NT2/D1 (cell line): ENCODE data around the gene CNOT11.
"Not testable (repeated sequence)": the region's sequence is repeated elsewhere in the genome, so short reads cannot be mapped to it uniquely, and the experiment has no call there.

ENCODE experiments used
- DNase-seq: peaks from one replicate; pipeline ENCODE4 v3.0.0-alpha.2; 2011; ENCODE audit warnings: low read depth, low spot score
- H3K27me3 ChIP-seq: 2 replicates; pipeline ENCODE4 v1.6.0; 2011; ENCODE audit warnings: mild to moderate bottlenecking; ENCODE audit not compliant: insufficient read length, insufficient read depth
- H3K36me3 ChIP-seq: 2 replicates; pipeline ENCODE4 v1.6.1; 2011; ENCODE audit warnings: mild to moderate bottlenecking, low read length, mixed read lengths; ENCODE audit not compliant: insufficient read depth, insufficient read length
- H3K4me1 ChIP-seq: 2 replicates; pipeline ENCODE4 v1.5.1; 2011; ENCODE audit not compliant: insufficient read depth, insufficient read length
- H3K4me3 ChIP-seq: 2 replicates; pipeline ENCODE4 v1.5.1; 2011; ENCODE audit warnings: low read depth; ENCODE audit not compliant: insufficient read length
- H3K9ac ChIP-seq: 2 replicates; pipeline ENCODE4 v1.6.0; 2011; ENCODE audit warnings: low read depth; ENCODE audit not compliant: insufficient read length
- H3K9me3 ChIP-seq: 2 replicates; pipeline ENCODE4 v1.5.1; 2011; ENCODE audit warnings: mild to moderate bottlenecking, low read length; ENCODE audit not compliant: insufficient read depth
- SUZ12 ChIP-seq: IDR thresholded peaks from 2 replicates; pipeline ENCODE4 v1.6.1; 2011; ENCODE audit not compliant: insufficient read length, insufficient read depth; ENCODE audit errors: extremely low read depth
- YY1 ChIP-seq: IDR thresholded peaks from 2 replicates; pipeline ENCODE4 v1.6.1; 2011; ENCODE audit not compliant: insufficient read length, insufficient read depth
- ZNF274 ChIP-seq: IDR thresholded peaks from 2 replicates; pipeline ENCODE4 v1.6.1; 2011; ENCODE audit warnings: mild to moderate bottlenecking, low read depth, low read length

Gene CNOT11

DNA sequence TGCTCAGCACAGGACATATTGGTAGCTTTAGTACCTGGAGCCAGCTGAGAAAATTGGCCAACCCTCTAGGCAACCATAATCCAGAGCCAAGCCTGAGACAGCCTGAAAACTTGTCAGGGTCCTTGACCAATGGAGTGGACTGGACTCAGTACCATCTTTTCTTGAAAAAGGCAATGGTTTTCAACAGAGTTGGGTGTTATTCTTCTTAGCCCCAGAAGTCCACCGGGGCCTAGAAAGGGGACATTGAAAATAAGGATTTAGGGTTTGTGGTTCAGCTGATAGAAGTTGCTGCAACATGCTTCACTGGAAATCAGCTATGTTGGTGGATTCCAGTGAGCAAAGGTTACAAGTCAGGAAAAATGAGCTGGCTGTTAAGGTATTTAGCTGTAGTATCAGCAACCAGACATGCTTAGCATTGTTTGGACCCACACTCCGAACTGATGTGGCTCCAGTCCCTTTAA is 22.1 kb upstream of the CNOT11 start:
- no peak for DNase-seq

DNA sequence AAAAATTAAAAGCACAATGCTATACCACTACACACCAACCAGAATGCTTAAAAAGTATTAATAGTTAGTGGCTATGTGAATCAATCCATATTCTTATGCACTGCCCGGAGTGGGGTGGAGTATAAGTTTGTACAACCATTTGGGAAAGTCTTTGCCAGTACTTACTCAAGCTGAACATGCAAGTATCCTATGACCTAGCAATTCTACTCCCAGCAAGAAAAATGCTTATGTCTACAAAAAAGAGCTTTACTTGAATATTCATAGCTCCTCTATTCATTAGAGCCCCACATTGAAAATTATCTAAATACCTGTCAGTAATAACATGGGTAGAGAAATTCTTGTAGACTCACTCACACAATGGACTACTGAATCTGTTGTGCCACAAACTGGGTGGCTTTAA is 21.4 kb upstream of the CNOT11 start:
- Histone ChIP-seq H3K4me1 (no peaks in the 10 kb centered on the region), H3K9ac (no peak overlapping the region), H3K4me3 (no peak overlapping the region), H3K9me3 (peaks cover 19% of the 10 kb centered on the region; the same call in 1 of the 2 replicates), H3K36me3 (no peaks in the 10 kb centered on the region), H3K27me3 (no peaks in the 10 kb centered on the region)
- TF ChIP-seq ZNF274, result no peak
- no peak for TF ChIP-seq YY1
- TF ChIP-seq SUZ12, result no peak
- DNase-seq, result no peak

More for the DNA sequence above, 22.1 kb upstream of the CNOT11 start:
- H3K9me3 ChIP-seq, result peaks cover 12% of the 10 kb centered on the region; the same call in 1 of the 2 replicates
- no peaks in the 10 kb centered on the region for H3K36me3 ChIP-seq
- TF ChIP-seq SUZ12 (no peak), ZNF274 (no peak), YY1 (no peak)
- H3K4me1 ChIP-seq, result no peaks in the 10 kb centered on the region
- H3K9ac ChIP-seq, result no peak overlapping the region
- no peak overlapping the region for H3K4me3 ChIP-seq
- H3K27me3 ChIP-seq, result no peaks in the 10 kb centered on the region

DNA sequence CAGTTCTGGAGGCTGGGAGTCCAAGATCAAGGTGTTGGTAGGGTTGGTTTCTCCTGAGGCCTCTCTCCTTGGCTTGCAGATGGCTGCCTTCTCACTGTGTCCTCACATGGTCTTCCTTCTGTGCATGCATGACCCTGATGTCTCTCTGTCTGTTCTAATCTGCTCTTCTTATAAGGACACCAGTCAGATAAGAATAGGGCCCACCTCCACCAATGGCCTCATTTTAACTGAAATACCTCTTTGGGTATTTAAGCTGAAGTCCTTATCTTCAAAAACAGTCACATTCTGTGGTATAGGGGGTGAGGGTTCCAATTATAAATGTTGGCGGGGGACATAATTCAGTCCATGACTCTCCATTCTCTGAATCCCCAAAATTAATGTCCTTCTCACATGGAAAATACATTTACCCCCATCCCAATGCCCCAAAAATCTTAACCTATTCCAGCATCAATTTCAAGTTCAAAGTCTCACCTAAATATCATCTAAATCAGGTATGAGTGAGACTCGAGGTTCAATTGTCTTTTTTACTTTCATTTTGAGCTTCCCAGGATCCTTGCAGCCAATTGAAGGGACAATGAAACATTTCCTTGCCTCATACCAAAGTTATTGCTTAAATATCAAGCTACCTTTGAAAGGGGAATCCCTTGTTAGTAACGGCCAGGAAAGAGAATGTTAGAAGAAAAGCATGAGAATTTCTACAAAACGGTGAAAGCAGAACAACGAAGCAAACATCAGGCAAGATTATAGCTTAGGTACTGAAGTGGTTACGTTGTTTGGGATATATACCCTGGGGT is 20.6 kb upstream of the CNOT11 start:
- H3K9me3 ChIP-seq, result peaks cover 26% of the 10 kb centered on the region; the same call in 1 of the 2 replicates
- DNase-seq, result no peak
- H3K27me3 ChIP-seq, result no peaks in the 10 kb centered on the region
- H3K4me3 ChIP-seq, result no peak overlapping the region
- no peaks in the 10 kb centered on the region for H3K36me3 ChIP-seq
- TF ChIP-seq SUZ12, result no peak
- no peak for TF ChIP-seq YY1
- no peak for TF ChIP-seq ZNF274
- no peak overlapping the region for H3K9ac ChIP-seq
- H3K4me1 ChIP-seq, result no peaks in the 10 kb centered on the region

DNA sequence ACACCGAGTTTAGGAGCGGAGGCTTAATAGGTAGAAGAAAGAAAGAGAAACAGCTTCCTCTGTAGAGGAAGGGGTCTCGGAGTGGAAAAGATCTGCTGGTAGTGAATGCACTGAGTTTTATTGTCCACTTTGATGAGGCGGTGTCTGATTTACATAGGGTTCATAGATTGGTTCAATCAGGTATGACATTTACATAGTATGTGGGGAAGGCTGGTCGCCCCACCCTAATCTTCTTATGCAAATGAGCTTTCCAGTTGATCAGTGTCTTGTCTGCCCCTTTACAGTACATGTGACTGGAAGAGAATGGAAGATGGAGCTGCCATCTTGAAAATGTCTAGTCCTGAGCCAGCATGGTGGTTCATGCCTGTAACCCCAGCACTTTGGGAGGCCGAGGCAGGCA is 19.9 kb upstream of the CNOT11 start:
- H3K9me3 ChIP-seq, result peaks cover 26% of the 10 kb centered on the region; the same call in 1 of the 2 replicates
- DNase-seq, result no peak

DNA sequence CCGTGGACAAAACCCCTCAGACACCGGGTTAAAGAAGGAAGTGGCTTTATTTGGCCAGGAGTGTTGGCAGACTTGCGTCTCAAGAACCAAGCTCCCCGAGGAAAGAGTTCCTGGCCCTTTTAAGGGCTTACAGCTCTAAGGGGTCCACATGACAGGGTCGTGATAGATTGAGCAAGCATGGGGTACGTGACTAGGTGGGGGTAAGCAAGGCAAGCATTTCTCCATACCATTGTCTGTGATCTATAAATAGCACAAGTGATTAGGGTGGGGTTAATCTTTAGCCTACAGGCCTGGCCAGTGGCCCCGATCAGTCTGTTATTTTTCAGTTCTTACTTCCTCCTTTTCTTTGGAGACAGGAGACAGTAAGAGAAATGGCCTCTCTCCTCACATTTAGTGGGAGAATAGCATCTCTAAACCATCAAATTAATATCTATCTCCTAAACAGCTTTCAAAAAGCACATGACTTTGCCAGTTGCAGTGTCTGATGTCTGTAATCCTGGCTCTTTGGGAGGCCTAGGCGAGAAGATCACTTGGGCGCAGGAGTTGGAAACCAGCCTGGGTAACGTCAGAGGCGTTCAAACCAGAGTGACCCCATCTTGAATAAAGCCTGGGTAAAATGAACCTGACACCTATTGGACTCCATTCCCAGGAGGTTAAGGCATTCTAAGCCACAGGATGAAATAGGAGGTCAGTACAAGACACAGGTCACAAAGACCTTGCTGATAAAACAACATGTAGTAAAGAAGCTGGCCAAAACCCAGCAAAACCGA is 18.3 kb upstream of the CNOT11 start:
- DNase-seq, result no peak
- TF ChIP-seq SUZ12, result no peak
- no peak for TF ChIP-seq ZNF274
- TF ChIP-seq YY1, result no peak
- peaks cover 26% of the 10 kb centered on the region; the same call in 1 of the 2 replicates for H3K9me3 ChIP-seq
- no peaks in the 10 kb centered on the region for H3K36me3 ChIP-seq
- no peaks in the 10 kb centered on the region for H3K27me3 ChIP-seq
- no peak overlapping the region for H3K4me3 ChIP-seq
- H3K4me1 ChIP-seq, result no peaks in the 10 kb centered on the region
- H3K9ac ChIP-seq, result no peak overlapping the region

More for the DNA sequence above, 19.9 kb upstream of the CNOT11 start:
- TF ChIP-seq SUZ12 (no peak), ZNF274 (no peak), YY1 (no peak)
- H3K9ac ChIP-seq, result no peak overlapping the region
- no peaks in the 10 kb centered on the region for H3K36me3 ChIP-seq
- H3K4me1 ChIP-seq, result no peaks in the 10 kb centered on the region
- H3K27me3 ChIP-seq, result no peaks in the 10 kb centered on the region
- H3K4me3 ChIP-seq, result no peak overlapping the region

DNA sequence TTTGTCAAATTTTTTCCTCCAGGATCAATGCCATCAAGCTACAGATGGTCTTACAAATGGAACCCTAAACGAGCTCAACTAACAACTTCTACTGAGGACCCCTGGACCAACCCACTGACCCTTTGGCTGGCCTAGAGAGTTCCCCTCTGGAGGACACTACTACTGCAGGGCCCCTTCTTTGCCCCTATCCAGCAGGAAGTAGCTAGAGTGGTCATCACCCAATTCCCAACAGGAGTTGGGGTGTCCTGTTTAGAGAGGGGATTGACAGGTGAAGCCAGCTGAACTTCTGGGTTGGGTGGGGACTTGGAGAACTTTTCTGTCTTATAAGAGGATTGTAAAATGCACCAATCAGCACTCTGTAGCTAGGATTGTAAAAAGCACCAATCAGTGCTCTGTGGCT is 16.7 kb upstream of the CNOT11 start:
- not testable (repeated sequence) for H3K9ac ChIP-seq, DNase-seq, H3K4me1 ChIP-seq, H3K27me3 ChIP-seq, H3K4me3 ChIP-seq, H3K36me3 ChIP-seq
- H3K9me3 ChIP-seq, result peaks cover 26% of the 10 kb centered on the region; the same call in 1 of the 2 replicates

DNA sequence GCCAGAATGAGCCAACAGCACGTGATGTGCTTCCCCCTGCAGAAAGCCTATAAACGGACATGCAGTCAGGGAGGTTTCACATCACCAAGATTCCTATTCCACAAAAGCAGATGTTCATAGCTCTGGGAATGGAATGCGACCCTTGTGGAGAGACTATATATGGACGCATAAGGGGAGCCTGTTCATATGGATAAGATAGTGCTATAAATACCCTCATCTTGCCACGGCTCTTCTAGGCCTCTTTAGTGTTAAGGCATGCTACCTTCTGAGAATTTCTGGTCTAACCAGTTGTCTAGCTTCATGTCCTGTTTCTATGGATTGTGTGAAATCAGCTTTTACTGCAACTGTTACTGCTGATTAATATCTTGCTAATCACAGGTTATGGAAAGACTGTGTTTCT is 14.7 kb upstream of the CNOT11 start:
- H3K4me1 ChIP-seq, DNase-seq, H3K36me3 ChIP-seq, H3K9ac ChIP-seq, H3K4me3 ChIP-seq, H3K27me3 ChIP-seq: not testable (repeated sequence)
- H3K9me3 ChIP-seq, result peaks cover 26% of the 10 kb centered on the region; the same call in 1 of the 2 replicates
